Memory B cell (primary cell): ENCODE measurements around the gene SLC7A5.
"Not testable (repeated sequence)": the region's sequence is repeated elsewhere in the genome, so short reads cannot be mapped to it uniquely, and the experiment has no call there.

Experiments used
- ATAC-seq: fragments of 150-1000 bp; cut with Tn5 transposase; 2 replicates; pipeline ENCODE4 v1.10.0; 2021; ENCODE audit warnings: low read depth, mild to moderate bottlenecking, moderate library complexity
- DNase-seq, 2 donors: peaks; one replicate each; pipeline ENCODE4 v3.0.0; 2022; ENCODE audit warnings: low spot score in 2 of 2
- H3K27ac Mint-ChIP-seq: one replicate; pipeline ENCODE4 v1.8.0; 2022; ENCODE audit warnings: mild to moderate bottlenecking, moderate library complexity, mixed read lengths
- H3K27me3 Mint-ChIP-seq: one replicate; pipeline ENCODE4 v1.8.0; 2022; ENCODE audit warnings: mixed read lengths
- H3K36me3 Mint-ChIP-seq: one replicate; pipeline ENCODE4 v1.8.0; 2022; ENCODE audit warnings: mild to moderate bottlenecking, mixed read lengths
- H3K4me1 Mint-ChIP-seq: one replicate; pipeline ENCODE4 v1.8.0; 2022; ENCODE audit warnings: mixed read lengths
- H3K4me3 Mint-ChIP-seq: one replicate; pipeline ENCODE4 v1.8.0; 2022; ENCODE audit warnings: mild to moderate bottlenecking, moderate library complexity, mixed read lengths
- H3K9me3 Mint-ChIP-seq: one replicate; pipeline ENCODE4 v1.8.0; 2022; ENCODE audit warnings: mixed read lengths

SLC7A5 gene

GRCh38 chr16:87896924-87897520 lies 27.7 kb upstream of the SLC7A5 start:
- not testable (repeated sequence) for H3K27ac Mint-ChIP-seq, ATAC-seq, H3K27me3 Mint-ChIP-seq, H3K4me3 Mint-ChIP-seq, H3K4me1 Mint-ChIP-seq, H3K9me3 Mint-ChIP-seq, DNase-seq, H3K36me3 Mint-ChIP-seq

- not testable (repeated sequence) for H3K36me3 Mint-ChIP-seq, H3K27ac Mint-ChIP-seq, DNase-seq, H3K4me1 Mint-ChIP-seq, H3K9me3 Mint-ChIP-seq, H3K4me3 Mint-ChIP-seq, H3K27me3 Mint-ChIP-seq
- peak; percentile 96 for ATAC-seq
Observed at GRCh38 chr16:87896176-87896890, 27.0 kb upstream of the SLC7A5 start.

- DNase-seq: no peak
- H3K9me3 Mint-ChIP-seq: no peaks in the 10 kb centered on the region
- H3K36me3 Mint-ChIP-seq: no peaks in the 10 kb centered on the region
- ATAC-seq: peak; percentile 32
- H3K4me3 Mint-ChIP-seq: no peak overlapping the region
- peaks cover 4% of the 10 kb centered on the region for H3K27me3 Mint-ChIP-seq
- H3K27ac Mint-ChIP-seq: no peak overlapping the region
- peaks cover 4% of the 10 kb centered on the region for H3K4me1 Mint-ChIP-seq
Observed at GRCh38 chr16:87895641-87896141, 26.4 kb upstream of the SLC7A5 start.

- H3K36me3 Mint-ChIP-seq, H3K27me3 Mint-ChIP-seq, ATAC-seq, H3K4me3 Mint-ChIP-seq, H3K9me3 Mint-ChIP-seq, DNase-seq, H3K27ac Mint-ChIP-seq, H3K4me1 Mint-ChIP-seq: not testable (repeated sequence)
Observed at GRCh38 chr16:87894005-87894404, 24.7 kb upstream of the SLC7A5 start.

- ATAC-seq: no peak
- peaks cover 4% of the 10 kb centered on the region for H3K4me1 Mint-ChIP-seq
- H3K27me3 Mint-ChIP-seq: peaks cover 6% of the 10 kb centered on the region
- H3K9me3 Mint-ChIP-seq: peaks cover 1% of the 10 kb centered on the region
- H3K36me3 Mint-ChIP-seq: peaks cover 2% of the 10 kb centered on the region
- no peak overlapping the region for H3K4me3 Mint-ChIP-seq
- no peak overlapping the region for H3K27ac Mint-ChIP-seq
- no peak for DNase-seq
Observed at GRCh38 chr16:87891764-87892163, 22.5 kb upstream of the SLC7A5 start.

GRCh38 chr16:87889762-87890161 lies 20.5 kb upstream of the SLC7A5 start:
- DNase-seq, ATAC-seq, H3K4me3 Mint-ChIP-seq, H3K27me3 Mint-ChIP-seq, H3K9me3 Mint-ChIP-seq, H3K36me3 Mint-ChIP-seq, H3K4me1 Mint-ChIP-seq, H3K27ac Mint-ChIP-seq: not testable (repeated sequence)

- H3K36me3 Mint-ChIP-seq, H3K4me1 Mint-ChIP-seq, DNase-seq, H3K27ac Mint-ChIP-seq, H3K9me3 Mint-ChIP-seq, H3K4me3 Mint-ChIP-seq, ATAC-seq: not testable (repeated sequence)
- H3K27me3 Mint-ChIP-seq: peaks cover 10% of the 10 kb centered on the region
Observed at GRCh38 chr16:87888346-87888745, 19.0 kb upstream of the SLC7A5 start.

- H3K4me3 Mint-ChIP-seq, H3K4me1 Mint-ChIP-seq, H3K27ac Mint-ChIP-seq, H3K36me3 Mint-ChIP-seq, DNase-seq, H3K9me3 Mint-ChIP-seq, ATAC-seq: not testable (repeated sequence)
- H3K27me3 Mint-ChIP-seq: peaks cover 10% of the 10 kb centered on the region
Observed at GRCh38 chr16:87887931-87888330, 18.6 kb upstream of the SLC7A5 start.

GRCh38 chr16:87885371-87885967 lies 16.2 kb upstream of the SLC7A5 start:
- H3K27me3 Mint-ChIP-seq: peaks cover 21% of the 10 kb centered on the region
- H3K4me1 Mint-ChIP-seq, H3K27ac Mint-ChIP-seq, H3K36me3 Mint-ChIP-seq, DNase-seq, H3K4me3 Mint-ChIP-seq, H3K9me3 Mint-ChIP-seq, ATAC-seq: not testable (repeated sequence)

- no peaks in the 10 kb centered on the region for H3K4me1 Mint-ChIP-seq
- H3K9me3 Mint-ChIP-seq: no peaks in the 10 kb centered on the region
- DNase-seq: no peak
- no peak for ATAC-seq
- H3K36me3 Mint-ChIP-seq: no peaks in the 10 kb centered on the region
- no peak overlapping the region for H3K27ac Mint-ChIP-seq
- peaks cover 27% of the 10 kb centered on the region for H3K27me3 Mint-ChIP-seq
- H3K4me3 Mint-ChIP-seq: no peak overlapping the region
Observed at GRCh38 chr16:87882436-87883019, 13.2 kb upstream of the SLC7A5 start.

- H3K9me3 Mint-ChIP-seq: no peaks in the 10 kb centered on the region
- no peak overlapping the region for H3K4me3 Mint-ChIP-seq
- ATAC-seq (no peak), DNase-seq (no peak)
- no peak overlapping the region for H3K27ac Mint-ChIP-seq
- H3K4me1 Mint-ChIP-seq: no peaks in the 10 kb centered on the region
- no peaks in the 10 kb centered on the region for H3K36me3 Mint-ChIP-seq
- peaks cover 27% of the 10 kb centered on the region for H3K27me3 Mint-ChIP-seq
Observed at GRCh38 chr16:87881324-87882200, 12.3 kb upstream of the SLC7A5 start.

GRCh38 chr16:87880117-87880696 lies 10.9 kb upstream of the SLC7A5 start:
- Mint-ChIP-seq H3K4me3 (no peak overlapping the region), H3K27me3 (peaks cover 23% of the 10 kb centered on the region), H3K4me1 (peaks cover under 1% of the 10 kb centered on the region), H3K27ac (no peak overlapping the region), H3K36me3 (no peaks in the 10 kb centered on the region), H3K9me3 (no peaks in the 10 kb centered on the region)
- DNase-seq: no peak
- no peak for ATAC-seq

- H3K36me3 Mint-ChIP-seq, H3K9me3 Mint-ChIP-seq, ATAC-seq, H3K4me3 Mint-ChIP-seq, H3K4me1 Mint-ChIP-seq, H3K27ac Mint-ChIP-seq, DNase-seq: not testable (repeated sequence)
- peaks cover 26% of the 10 kb centered on the region for H3K27me3 Mint-ChIP-seq
Observed at GRCh38 chr16:87879411-87880013, 10.2 kb upstream of the SLC7A5 start.
